Measurements from ENCODE around the gene CAMK2B.

DNA sequence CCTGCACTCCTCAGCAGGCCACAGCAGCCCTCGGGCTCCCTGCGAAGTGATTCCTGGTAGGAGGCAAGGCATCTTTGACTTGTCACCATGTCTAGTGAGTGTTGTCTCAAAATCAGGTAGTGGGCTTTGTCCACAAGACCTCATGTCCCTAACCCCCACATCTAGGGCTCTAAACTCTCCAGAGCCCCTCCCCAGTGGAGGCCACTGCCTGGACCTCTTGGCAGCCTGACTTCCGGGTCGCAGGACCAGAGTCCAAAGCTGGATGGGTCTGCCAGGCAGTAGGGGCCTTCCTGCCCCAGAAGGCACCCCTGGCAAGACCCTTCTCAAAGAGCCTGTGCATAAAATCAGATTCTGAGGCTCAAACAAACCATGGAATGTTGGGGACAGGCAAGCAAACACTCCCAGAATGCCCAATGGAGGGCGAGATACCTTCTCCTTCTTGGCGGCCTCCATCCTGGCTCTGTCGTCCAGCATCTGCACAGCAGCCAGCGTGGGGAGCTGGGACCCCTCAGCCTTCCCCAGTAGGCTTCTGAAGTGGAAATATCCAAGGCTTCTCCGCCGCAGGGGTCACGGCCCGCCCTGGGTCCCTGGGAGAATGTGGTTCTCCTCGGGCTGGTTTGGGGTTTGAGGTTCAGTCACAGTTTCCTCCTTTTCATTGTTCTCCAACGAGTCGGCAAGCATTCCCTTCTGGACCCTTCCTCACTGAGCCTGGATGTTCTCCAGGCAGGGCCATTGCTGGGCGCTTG lies 136.7 kb downstream of the CAMK2B start:
- TF ChIP-seq POLR2A (IDR thresholded peaks at IDR 0.05): no peak
- TF ChIP-seq, protein P1, sequence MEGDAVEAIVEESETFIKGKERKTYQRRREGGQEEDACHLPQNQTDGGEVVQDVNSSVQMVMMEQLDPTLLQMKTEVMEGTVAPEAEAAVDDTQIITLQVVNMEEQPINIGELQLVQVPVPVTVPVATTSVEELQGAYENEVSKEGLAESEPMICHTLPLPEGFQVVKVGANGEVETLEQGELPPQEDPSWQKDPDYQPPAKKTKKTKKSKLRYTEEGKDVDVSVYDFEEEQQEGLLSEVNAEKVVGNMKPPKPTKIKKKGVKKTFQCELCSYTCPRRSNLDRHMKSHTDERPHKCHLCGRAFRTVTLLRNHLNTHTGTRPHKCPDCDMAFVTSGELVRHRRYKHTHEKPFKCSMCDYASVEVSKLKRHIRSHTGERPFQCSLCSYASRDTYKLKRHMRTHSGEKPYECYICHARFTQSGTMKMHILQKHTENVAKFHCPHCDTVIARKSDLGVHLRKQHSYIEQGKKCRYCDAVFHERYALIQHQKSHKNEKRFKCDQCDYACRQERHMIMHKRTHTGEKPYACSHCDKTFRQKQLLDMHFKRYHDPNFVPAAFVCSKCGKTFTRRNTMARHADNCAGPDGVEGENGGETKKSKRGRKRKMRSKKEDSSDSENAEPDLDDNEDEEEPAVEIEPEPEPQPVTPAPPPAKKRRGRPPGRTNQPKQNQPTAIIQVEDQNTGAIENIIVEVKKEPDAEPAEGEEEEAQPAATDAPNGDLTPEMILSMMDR (IDR thresholded peaks at IDR 0.05): no peak

Measured in thyroid gland (tissue), 4 donors.